HuH-7.5 (cell line): ENCODE results near the gene RAB11A.

Source experiments
- DNase-seq: peaks from one replicate; pipeline ENCODE4 v3.0.0; 2011; ENCODE audit warnings: low spot score

RAB11A gene

GRCh38 chr15:65916664-65917406 is 47.5 kb downstream of the RAB11A start:
- DNase-seq: peak; percentile 75

DNA sequence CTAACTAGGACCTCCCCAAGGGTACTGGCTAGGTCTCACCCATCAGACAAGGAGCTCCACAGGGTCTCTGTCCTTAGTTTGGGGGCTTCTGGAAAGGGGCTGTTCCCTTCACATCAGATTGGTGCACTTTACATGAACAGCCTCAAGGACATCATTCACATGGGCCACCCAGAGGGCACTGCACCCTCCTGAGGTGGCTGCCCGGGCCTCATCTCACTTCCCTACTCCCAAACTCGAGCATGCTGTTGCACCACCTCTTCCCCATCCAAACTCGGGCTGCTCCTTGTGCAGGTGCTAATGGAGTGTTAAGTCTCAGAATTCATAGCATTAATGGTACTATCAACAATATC is 48.1 kb downstream of the RAB11A start:
- DNase-seq: no peak

DNA sequence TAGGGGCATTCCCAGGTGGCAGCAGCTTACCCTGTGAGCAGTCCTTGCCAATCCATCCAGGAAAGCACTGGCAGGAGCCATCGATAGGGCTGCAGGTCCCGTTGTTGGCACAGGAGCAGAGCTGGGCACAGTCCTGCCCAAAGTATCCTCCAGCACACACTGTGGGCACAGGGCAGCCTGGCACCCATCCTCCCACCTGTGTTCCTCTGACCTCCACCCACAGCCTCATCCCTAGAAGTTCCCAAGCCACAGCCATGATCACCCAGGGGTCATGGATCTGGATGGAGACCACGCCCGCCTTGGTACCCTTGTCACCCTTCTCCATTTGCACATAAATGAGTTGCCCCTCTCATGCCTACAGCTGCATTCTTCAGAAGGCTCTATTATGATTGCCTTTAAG is 48.6 kb downstream of the RAB11A start:
- DNase-seq: no peak

DNA sequence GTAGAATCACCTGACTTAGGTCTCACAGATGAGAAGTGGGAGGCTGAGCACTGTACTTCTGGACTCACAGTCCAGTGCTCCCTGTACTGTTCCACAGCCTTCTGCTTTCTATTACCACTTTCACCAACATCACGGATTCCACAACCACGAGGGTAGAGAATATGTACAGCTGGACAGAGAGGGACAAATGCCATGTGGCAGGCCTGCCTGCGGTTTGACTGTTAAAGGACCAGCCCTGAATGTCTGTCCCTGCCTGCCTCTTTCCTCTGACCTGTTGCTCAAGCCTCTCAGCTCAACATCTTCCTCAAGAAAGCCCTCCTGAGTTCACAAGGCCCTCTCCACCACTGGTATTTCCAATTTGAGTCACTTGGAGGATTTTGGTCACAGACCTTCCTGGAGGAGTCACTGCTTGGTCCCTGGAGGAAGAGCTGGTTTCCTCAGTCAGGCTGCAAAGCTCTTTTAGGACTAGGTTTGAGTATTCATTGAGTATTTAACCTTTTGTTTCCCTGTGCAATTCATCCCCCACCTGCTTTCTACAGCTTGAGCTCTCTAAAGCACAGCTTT is 49.1 kb downstream of the RAB11A start:
- DNase-seq: no peak

DNA sequence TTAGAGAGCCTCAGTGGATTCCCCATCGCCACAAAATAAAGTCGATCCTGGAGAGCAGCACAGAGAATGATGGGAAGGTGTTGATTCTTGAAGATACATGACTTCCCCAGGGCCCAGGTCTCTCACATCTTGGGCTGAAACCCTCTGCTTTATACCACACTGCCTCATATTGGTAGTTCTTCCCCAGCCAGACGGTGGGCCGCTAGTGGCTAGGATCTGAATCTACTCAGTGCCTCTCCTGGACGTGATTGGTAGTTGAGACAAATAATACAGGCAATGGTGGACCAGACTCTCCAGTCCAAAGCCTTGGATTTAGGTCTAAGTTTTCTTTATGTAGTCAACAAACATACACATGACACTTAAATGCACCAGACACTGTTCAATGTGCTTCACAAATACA is 49.7 kb downstream of the RAB11A start:
- no peak for DNase-seq

DNA sequence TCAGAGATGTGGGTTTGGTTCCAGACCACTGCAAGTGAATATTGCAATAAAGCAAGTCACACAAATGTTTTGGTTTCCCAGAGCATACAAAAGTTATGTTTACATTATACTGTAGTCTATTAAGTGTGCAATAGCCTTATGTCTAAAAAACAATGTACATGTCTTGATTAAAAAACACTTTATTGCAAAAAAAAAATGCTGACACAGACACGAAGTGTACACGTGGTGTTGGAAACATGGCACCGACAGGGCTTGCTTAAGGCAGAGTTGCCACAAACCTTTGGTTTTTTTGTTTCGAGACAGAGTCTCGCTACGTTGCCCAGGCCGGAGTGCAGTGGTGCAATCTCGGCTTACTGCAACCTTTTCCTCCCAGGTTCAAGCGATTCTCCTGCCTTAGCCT is 50.1 kb downstream of the RAB11A start:
- no peak for DNase-seq

- DNase-seq: no peak
Observed at GRCh38 chr15:65920121-65920520, 50.8 kb downstream of the RAB11A start.

DNA sequence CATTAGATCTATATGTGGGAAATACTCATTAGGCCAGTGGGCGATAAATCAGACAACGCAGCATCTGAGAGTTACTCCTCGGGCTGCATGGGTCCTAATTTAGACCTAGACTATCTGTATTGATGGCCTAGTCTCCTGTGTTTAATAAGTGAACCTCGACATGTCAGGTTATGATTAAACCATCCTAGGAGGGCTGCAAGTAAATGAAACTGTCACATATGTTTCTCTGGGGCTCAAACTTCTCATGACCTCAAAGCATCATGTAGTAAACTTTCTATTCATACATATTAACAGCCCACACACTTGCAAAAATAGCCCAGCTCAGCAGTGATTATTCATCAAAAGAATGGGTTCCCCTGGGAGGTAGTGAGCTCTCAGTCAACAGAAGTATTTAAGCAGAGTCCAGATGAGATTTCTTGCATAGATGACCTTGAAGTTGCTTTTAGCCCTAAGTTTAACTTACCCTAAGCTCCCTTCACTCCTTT is 51.6 kb downstream of the RAB11A start:
- no peak for DNase-seq

- DNase-seq: no peak
Observed at GRCh38 chr15:65921780-65922179, 52.5 kb downstream of the RAB11A start.

- DNase-seq: no peak
Observed at GRCh38 chr15:65922621-65923020, 53.3 kb downstream of the RAB11A start.

- DNase-seq: no peak
Observed at GRCh38 chr15:65923264-65923663, 54.0 kb downstream of the RAB11A start.

GRCh38 chr15:65924004-65924403 is 54.7 kb downstream of the RAB11A start:
- no peak for DNase-seq

- DNase-seq: no peak
Observed at GRCh38 chr15:65925338-65925737, 56.0 kb downstream of the RAB11A start.

GRCh38 chr15:65926459-65926858 is 57.2 kb downstream of the RAB11A start:
- DNase-seq: no peak

DNA sequence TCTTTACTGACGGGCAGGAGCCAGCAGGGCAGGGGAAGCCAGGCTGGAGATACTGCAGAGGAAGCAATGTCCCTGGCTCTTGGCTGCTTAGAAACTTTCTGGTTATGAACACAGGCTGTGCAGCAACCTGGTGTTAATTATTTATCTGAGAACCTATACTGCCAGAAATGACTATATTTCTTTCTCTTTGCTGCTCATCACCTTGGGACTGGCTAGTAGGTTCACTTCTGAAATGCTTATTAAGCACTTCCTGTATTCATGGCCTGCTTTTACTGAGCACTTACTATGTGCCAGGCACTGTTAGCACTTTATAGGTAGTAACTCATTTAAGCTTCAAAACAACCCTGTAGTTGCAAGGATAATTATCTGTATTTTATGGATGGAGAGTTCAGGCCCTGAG is 57.6 kb downstream of the RAB11A start:
- no peak for DNase-seq

DNA sequence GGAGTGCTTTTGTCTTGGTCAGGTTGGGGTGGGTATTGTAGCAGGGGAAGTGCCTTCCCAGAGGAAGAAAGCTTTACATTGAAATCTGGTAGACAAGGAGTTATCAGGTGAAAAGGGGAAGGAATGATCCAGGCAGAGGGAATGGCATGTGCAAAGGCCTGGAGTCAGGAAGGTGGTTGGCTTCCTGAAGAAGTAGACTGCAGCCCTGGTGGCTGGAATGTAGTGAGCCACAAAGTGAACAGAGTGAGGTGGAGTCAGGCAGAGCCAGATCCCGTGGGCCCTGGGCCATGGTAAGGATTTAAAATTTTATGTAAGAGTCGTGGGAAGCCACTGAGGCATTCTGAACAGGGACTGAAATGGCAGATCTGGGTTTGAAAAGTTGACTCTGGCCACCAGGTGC is 58.3 kb downstream of the RAB11A start:
- DNase-seq: no peak

- no peak for DNase-seq
Observed at GRCh38 chr15:65929573-65929972, 60.3 kb downstream of the RAB11A start.

- DNase-seq: no peak
Observed at GRCh38 chr15:65930134-65930533, 60.8 kb downstream of the RAB11A start.

- no peak for DNase-seq
Observed at GRCh38 chr15:65931221-65931620, 61.9 kb downstream of the RAB11A start.

DNA sequence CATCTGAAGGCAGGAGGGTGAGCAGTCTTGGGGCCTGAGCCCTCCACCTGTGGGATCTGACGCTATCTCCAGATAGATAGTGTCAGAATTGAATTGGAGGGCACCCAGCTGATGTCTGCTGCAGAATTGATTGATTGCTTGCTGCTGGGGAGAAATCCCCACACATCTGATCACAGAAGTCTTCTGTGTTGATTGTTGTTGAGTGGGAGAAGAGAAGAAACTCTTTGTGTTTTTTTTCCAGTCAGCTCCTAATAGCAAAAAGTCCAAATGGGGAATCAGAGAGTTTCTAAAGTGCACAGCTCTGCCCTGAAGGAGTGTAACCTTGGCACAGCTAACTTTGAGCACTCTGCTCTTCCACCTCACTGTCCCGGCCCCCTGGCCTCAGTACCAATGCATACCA is 66.1 kb downstream of the RAB11A start:
- DNase-seq: no peak

DNA sequence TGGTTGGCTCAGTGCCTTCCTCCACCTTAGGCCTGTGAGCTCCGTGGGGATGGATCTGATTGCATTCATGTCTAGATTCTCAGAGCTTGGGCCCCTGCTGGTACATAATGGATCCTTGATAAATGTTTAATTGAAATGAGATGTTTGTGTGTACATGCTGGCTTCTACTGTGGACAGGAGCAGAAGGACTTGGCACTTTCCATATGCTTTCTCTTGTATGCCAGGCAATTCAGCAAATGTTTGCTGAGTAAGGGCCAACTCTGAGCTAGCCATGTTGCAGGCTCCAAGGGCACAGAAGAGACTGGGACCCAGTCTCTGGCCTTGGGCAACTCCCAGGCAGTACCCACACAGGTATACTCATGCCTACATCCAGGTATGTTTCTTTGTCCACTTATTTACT is 67.0 kb downstream of the RAB11A start:
- no peak for DNase-seq

DNA sequence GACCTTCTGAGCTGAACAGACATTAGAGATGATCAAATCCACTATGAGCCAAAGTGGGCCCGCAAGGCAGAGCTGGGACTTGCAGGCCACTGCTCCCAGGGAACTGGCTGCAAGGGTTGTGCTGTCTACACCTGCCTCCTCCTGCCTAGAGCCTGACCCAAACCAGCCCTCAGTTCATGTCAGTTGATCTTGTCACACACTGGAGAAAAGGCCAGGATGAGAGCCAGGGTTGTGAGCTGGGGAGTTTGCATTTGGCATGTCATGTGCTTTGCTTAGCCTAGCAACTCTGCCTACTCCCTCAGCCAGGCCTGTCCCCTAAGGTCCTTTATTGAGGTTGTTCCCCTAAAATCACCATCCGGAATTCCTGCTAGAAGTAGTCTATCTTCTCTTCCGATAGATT is 67.8 kb downstream of the RAB11A start:
- DNase-seq: no peak

GRCh38 chr15:65937476-65937875 is 68.2 kb downstream of the RAB11A start:
- no peak for DNase-seq

DNA sequence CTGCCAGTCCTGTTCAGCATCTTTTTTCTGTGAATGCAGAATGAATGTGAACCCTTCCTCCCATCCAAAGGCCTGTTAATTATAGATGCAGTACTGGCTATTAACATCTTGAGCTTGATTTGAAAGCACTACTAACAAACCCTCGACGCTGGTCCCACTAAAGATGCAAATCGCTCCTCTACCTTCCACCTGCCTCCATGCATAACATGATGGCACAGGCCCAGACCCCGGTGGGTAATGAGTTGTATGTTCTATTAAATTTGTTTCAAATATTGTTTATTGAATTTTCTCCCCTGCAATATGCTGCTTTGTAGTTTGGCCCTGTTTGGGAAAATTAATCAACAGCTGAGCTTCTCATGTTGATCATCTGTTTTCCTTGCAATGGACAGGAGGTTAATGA is 69.3 kb downstream of the RAB11A start:
- no peak for DNase-seq
